Spinal cord (tissue), 10 donors: ENCODE measurements around the gene SMIM44. TPM values are rescaled to one million over a fixed set of nuclear protein-coding genes. Genes with fewer than 3 reads are reported as not detected.
"Not testable (repeated sequence)": the region's sequence is repeated elsewhere in the genome, so short reads cannot be mapped to it uniquely, and the experiment has no call there.

Experiments
- DNase-seq, 6 donors: peaks; one replicate each; pipeline versions ENCODE4 v3.0.0 to v3.0.0-alpha.2; 2013 to 2015; ENCODE audit warnings: low spot score in 6 of 6, low read depth in 4 of 6
- H3K27ac ChIP-seq: one replicate; pipeline ENCODE4 v1.5.1; 2013; ENCODE audit warnings: low read depth, low read length, control low read depth
- H3K27me3 ChIP-seq: one replicate; pipeline ENCODE4 v1.6.1; 2013; ENCODE audit warnings: low read length; ENCODE audit not compliant: control insufficient read depth, insufficient read depth
- H3K36me3 ChIP-seq: one replicate; pipeline ENCODE4 v1.6.1; 2013; ENCODE audit warnings: low read length; ENCODE audit not compliant: control insufficient read depth, insufficient read depth
- H3K4me1 ChIP-seq: one replicate; pipeline ENCODE4 v1.6.1; 2013; ENCODE audit warnings: low read length; ENCODE audit not compliant: control insufficient read depth, insufficient read depth
- H3K4me3 ChIP-seq: one replicate; pipeline ENCODE4 v1.5.1; 2013; ENCODE audit warnings: low read depth, low read length, control low read depth
- H3K9me3 ChIP-seq: one replicate; pipeline ENCODE4 v1.6.1; 2013; ENCODE audit warnings: low read length; ENCODE audit not compliant: control insufficient read depth, insufficient read depth
- whole genome bisulfite sequencing: methylation state at CpG from one replicate; pipeline ENCODE4 v1.1.5; 2013; ENCODE audit warnings: missing lambda C conversion rate; ENCODE audit not compliant: insufficient coverage; 5-methylcytosine and 5-hydroxymethylcytosine counted together
- polyA plus RNA-seq, 2 donors: library from polyadenylated mRNA; unstranded; fragments of 120-200 nt; gene quantifications; one replicate each; pipeline ENCODE4 v1.2.1, GENCODE V29; 2013; ENCODE audit not compliant: insufficient read length in 2 of 2
- total RNA-seq, 2 donors: library from RNA; depleted of rRNA in 1 of 2; stranded (reverse); fragments of 120-200 nt in 1 of 2; fragments of >200 nt in 1 of 2; gene quantifications; one replicate each; pipeline versions ENCODE4 v1.2.3 to v1.2.4, GENCODE V29; 2013 to 2014
- donor health status: healthy.

SMIM44 gene
- total and polyA plus RNA-seq, 4 donors, result not detected

GRCh38 chr19:3453840-3454239 is 29.4 kb downstream of the SMIM44 start:
- Histone ChIP-seq H3K9me3 (no peaks in the 10 kb centered on the region), H3K27ac (no peak overlapping the region), H3K4me3 (no peak overlapping the region), H3K4me1 (peaks cover 23% of the 10 kb centered on the region), H3K36me3 (peaks cover 93% of the 10 kb centered on the region), H3K27me3 (no peaks in the 10 kb centered on the region)
- DNase-seq, result no peak
- WGBS, result 90% methylated on average over 25 of the region's 25 CpGs

- H3K27me3 ChIP-seq, H3K4me3 ChIP-seq, H3K9me3 ChIP-seq, H3K27ac ChIP-seq, DNase-seq: not testable (repeated sequence)
- H3K4me1 ChIP-seq, result peaks cover 14% of the 10 kb centered on the region
- WGBS, result 98% methylated on average over 9 of the region's 10 CpGs
- peaks cover 92% of the 10 kb centered on the region for H3K36me3 ChIP-seq
Observed at GRCh38 chr19:3452942-3453214, 30.4 kb downstream of the SMIM44 start.

GRCh38 chr19:3452171-3452941 is 30.9 kb downstream of the SMIM44 start:
- Histone ChIP-seq H3K4me1 (peaks cover 9% of the 10 kb centered on the region), H3K27me3 (no peaks in the 10 kb centered on the region), H3K4me3 (no peak overlapping the region), H3K36me3 (peaks cover 92% of the 10 kb centered on the region), H3K27ac (no peak overlapping the region), H3K9me3 (no peaks in the 10 kb centered on the region)
- no peak for DNase-seq
- WGBS, result 88% methylated on average over 34 of the region's 38 CpGs

GRCh38 chr19:3451451-3451866 is 31.8 kb downstream of the SMIM44 start:
- no peak overlapping the region for H3K4me3 ChIP-seq
- H3K9me3 ChIP-seq, result no peaks in the 10 kb centered on the region
- 85% methylated on average over 4 of the region's 10 CpGs for WGBS
- H3K27me3 ChIP-seq, result no peaks in the 10 kb centered on the region
- peaks cover 88% of the 10 kb centered on the region for H3K36me3 ChIP-seq
- no peak overlapping the region for H3K27ac ChIP-seq
- DNase-seq, result no peak
- peaks cover 3% of the 10 kb centered on the region for H3K4me1 ChIP-seq

GRCh38 chr19:3450796-3451411 is 32.3 kb downstream of the SMIM44 start:
- Histone ChIP-seq H3K27me3 (no peaks in the 10 kb centered on the region), H3K27ac (no peak overlapping the region), H3K4me1 (peaks cover 2% of the 10 kb centered on the region), H3K9me3 (no peaks in the 10 kb centered on the region), H3K4me3 (no peak overlapping the region), H3K36me3 (peaks cover 88% of the 10 kb centered on the region)
- DNase-seq, result no peak
- WGBS, result 53% methylated on average over 8 of the region's 12 CpGs

- 91% methylated on average over 27 of the region's 28 CpGs for WGBS
- H3K27ac ChIP-seq, result no peak overlapping the region
Observed at GRCh38 chr19:3448616-3449334, 34.5 kb downstream of the SMIM44 start.

GRCh38 chr19:3446657-3447056 is 36.6 kb downstream of the SMIM44 start:
- WGBS, result 83% methylated on average over 2 of the region's 4 CpGs
- not testable (repeated sequence) for DNase-seq, H3K4me3 ChIP-seq, H3K27me3 ChIP-seq, H3K27ac ChIP-seq, H3K9me3 ChIP-seq
- Histone ChIP-seq H3K36me3 (peaks cover 78% of the 10 kb centered on the region), H3K4me1 (peaks cover 31% of the 10 kb centered on the region)

More at GRCh38 chr19:3448616-3449334, 34.5 kb downstream of the SMIM44 start:
- H3K36me3 ChIP-seq, result peaks cover 87% of the 10 kb centered on the region
- H3K27me3 ChIP-seq, result no peaks in the 10 kb centered on the region
- no peaks in the 10 kb centered on the region for H3K9me3 ChIP-seq
- H3K4me1 ChIP-seq, result peaks cover 18% of the 10 kb centered on the region
- DNase-seq, result no peak
- no peak overlapping the region for H3K4me3 ChIP-seq

- 70% methylated on average over 23 of the region's 24 CpGs for WGBS
- H3K27me3 ChIP-seq, result no peaks in the 10 kb centered on the region
- no peaks in the 10 kb centered on the region for H3K9me3 ChIP-seq
- peaks cover 32% of the 10 kb centered on the region for H3K4me1 ChIP-seq
- no peak for DNase-seq
- H3K36me3 ChIP-seq, result peaks cover 73% of the 10 kb centered on the region
- H3K27ac ChIP-seq, result peak overlapping the region; percentile 11
- H3K4me3 ChIP-seq, result no peak overlapping the region
Observed at GRCh38 chr19:3444695-3445234, 38.5 kb downstream of the SMIM44 start.

- H3K4me3 ChIP-seq, result no peak overlapping the region
- no peaks in the 10 kb centered on the region for H3K9me3 ChIP-seq
- H3K27ac ChIP-seq, result peak overlapping the region; percentile 11
- DNase-seq, result peak in 2 of 6 donors; percentile 67 to 80
- 14% methylated on average over 32 of the region's 33 CpGs for WGBS
- H3K27me3 ChIP-seq, result no peaks in the 10 kb centered on the region
- H3K4me1 ChIP-seq, result peaks cover 32% of the 10 kb centered on the region
- peaks cover 69% of the 10 kb centered on the region for H3K36me3 ChIP-seq
Observed at GRCh38 chr19:3443840-3444694, 39.2 kb downstream of the SMIM44 start.
